Activated CD4-positive, alpha-beta T cell treated with anti-CD3 and anti-CD28 coated beads for 24 hours (primary cell): ENCODE results near the gene RGS7.
"Not testable (repeated sequence)": the region's sequence is repeated elsewhere in the genome, so short reads cannot be mapped to it uniquely, and the experiment has no call there.

Source experiments
- DNase-seq, 2 donors: peaks; one replicate each; pipeline ENCODE4 v3.0.0-alpha.2; 2020; ENCODE audit warnings: low read depth in 2 of 2

The RGS7 gene

GRCh38 chr1:240790856-240791255 is 566.1 kb downstream of the RGS7 start:
- no peak for DNase-seq

GRCh38 chr1:240786880-240787279 is 570.1 kb downstream of the RGS7 start:
- no peak for DNase-seq

GRCh38 chr1:240784776-240785175 is 572.2 kb downstream of the RGS7 start:
- no peak for DNase-seq

- not testable (repeated sequence) for DNase-seq
Measured at GRCh38 chr1:240783728-240784137, 573.3 kb downstream of the RGS7 start.

GRCh38 chr1:240776237-240776636 is 580.8 kb downstream of the RGS7 start:
- DNase-seq, result no peak

- DNase-seq, result no peak
Measured at GRCh38 chr1:240772131-240772530, 584.9 kb downstream of the RGS7 start.

GRCh38 chr1:240771450-240771849 is 585.6 kb downstream of the RGS7 start:
- no peak for DNase-seq

GRCh38 chr1:240768979-240769378 is 588.0 kb downstream of the RGS7 start:
- DNase-seq, result no peak

- DNase-seq, result no peak
Measured at GRCh38 chr1:240766831-240767230, 590.2 kb downstream of the RGS7 start.

- no peak for DNase-seq
Measured at GRCh38 chr1:240765732-240766363, 591.2 kb downstream of the RGS7 start.

- DNase-seq, result no peak
Measured at GRCh38 chr1:240763771-240764170, 593.2 kb downstream of the RGS7 start.

GRCh38 chr1:240763095-240763494 is 593.9 kb downstream of the RGS7 start:
- DNase-seq, result not testable (repeated sequence)

- not testable (repeated sequence) for DNase-seq
Measured at GRCh38 chr1:240762471-240762987, 594.5 kb downstream of the RGS7 start.

GRCh38 chr1:240758777-240759176 is 598.2 kb downstream of the RGS7 start:
- DNase-seq, result not testable (repeated sequence)

GRCh38 chr1:240758296-240758695 is 598.7 kb downstream of the RGS7 start:
- no peak for DNase-seq

GRCh38 chr1:240747907-240748306 is 609.1 kb downstream of the RGS7 start:
- no peak for DNase-seq

- no peak for DNase-seq
Measured at GRCh38 chr1:240743705-240744104, 613.3 kb downstream of the RGS7 start.

- DNase-seq, result no peak
Measured at GRCh38 chr1:240739754-240740153, 617.3 kb downstream of the RGS7 start.

- DNase-seq, result no peak
Measured at GRCh38 chr1:240739139-240739538, 617.9 kb downstream of the RGS7 start.

GRCh38 chr1:240737766-240738265 is 619.2 kb downstream of the RGS7 start:
- DNase-seq, result no peak

GRCh38 chr1:240737298-240737697 is 619.7 kb downstream of the RGS7 start:
- DNase-seq, result no peak

- not testable (repeated sequence) for DNase-seq
Measured at GRCh38 chr1:240734705-240735104, 622.3 kb downstream of the RGS7 start.

- no peak for DNase-seq
Measured at GRCh38 chr1:240734001-240734400, 623.0 kb downstream of the RGS7 start.

- no peak for DNase-seq
Measured at GRCh38 chr1:240732390-240732789, 624.6 kb downstream of the RGS7 start.
